HepG2 (cell line): ENCODE data around the gene AXIN2. TPM values are rescaled to one million over a fixed set of nuclear protein-coding genes. Genes with fewer than 3 reads are reported as not detected.
A peak's percentile ranks its signal among the peaks of the same experiment; 100 is the strongest.

Experiments used
- ATAC-seq: fragments of 200-7000 bp; cut with Tn5 transposase; 3 replicates; pipeline ENCODE4 v1.9.1; 2020; ENCODE audit warnings: mild to moderate bottlenecking, moderate library complexity
- BruUV-seq: library from RNA; stranded (reverse); fragments of 400-500 nt; replicated peaks from 2 replicates; lab custom pipeline; 2021; lab: Mats Ljungman, UMichigan
- CTCF ChIA-PET: fragments of 300-600 bp; formaldehyde crosslinking; extraction: SDS; loops from one replicate; lab custom pipeline; 2021; ENCODE audit warnings: low total read pairs, inconsistent platforms, low intra/inter-chr PET ratio; lab: Yijun Ruan, JAX
- POLR2A ChIA-PET: fragments of 350-600 bp; sonication (Branson Sonifier 250); formaldehyde crosslinking; loops from one replicate; lab custom pipeline; 2020; ENCODE audit warnings: antibody characterized with exemption, inconsistent platforms; lab: Yijun Ruan, JAX
- DNase-seq: peaks from one replicate; pipeline ENCODE4 v3.0.0-alpha.2; 2015; ENCODE audit warnings: low spot score
- FAIRE-seq: peaks from 3 replicates; lab custom pipeline; 2011; peaks lifted over from hg19 to GRCh38; lab: Jason Lieb, UNC
- H2AFZ ChIP-seq: one replicate; pipeline ENCODE4 v1.6.1; 2011; ENCODE audit warnings: low read length, inconsistent platforms
- H3K27ac ChIP-seq: fragments of 300-600 bp; 3 replicates; pipeline ENCODE4 v1.8.0; 2011; ENCODE audit warnings: mixed run types, mild to moderate bottlenecking, mixed read lengths, low read length, inconsistent platforms; ENCODE audit not compliant: insufficient read depth; ENCODE audit errors: extremely low read length
- H3K27me3 ChIP-seq, 2 experiments: fragments of 200-600 bp in 1 of 2; 2 replicates in 1 of 2; 3 replicates in 1 of 2; pipeline versions ENCODE4 v1.6.0 to v1.8.0; 2011; ENCODE audit warnings: low read length in 2 of 2, mild to moderate bottlenecking in 2 of 2, moderate library complexity in 2 of 2, inconsistent platforms in 1 of 2; ENCODE audit not compliant: insufficient read depth in 2 of 2, control insufficient read depth in 1 of 2
- H3K36me3 ChIP-seq, 2 experiments: fragments of 200-600 bp in 1 of 2; replicated peaks in 1 of 2; 2 replicates in 1 of 2; 3 replicates in 1 of 2; pipeline versions ENCODE4 v1.5.1 to v1.8.0; 2011; ENCODE audit warnings: low read length in 2 of 2, inconsistent platforms in 1 of 2; ENCODE audit not compliant: insufficient read depth in 2 of 2, control insufficient read depth in 1 of 2
- H3K4me1 ChIP-seq: 2 replicates; pipeline ENCODE4 v1.5.1; 2012; ENCODE audit warnings: low read length, inconsistent platforms; ENCODE audit not compliant: insufficient read depth
- H3K4me2 ChIP-seq: 2 replicates; pipeline ENCODE4 v1.6.0; 2011; ENCODE audit warnings: low read depth, low read length, inconsistent platforms
- H3K4me3 ChIP-seq, 3 experiments: fragments of 200-600 bp in 1 of 3; sonication (generic), shearing (Covaris generic) in 1 of 3; replicated peaks in 1 of 3; 2 replicates each; pipeline ENCODE4 v1.5.1; 2011 to 2016; ENCODE audit warnings: low read length in 3 of 3, inconsistent platforms in 2 of 3, low read depth in 2 of 3, mild to moderate bottlenecking in 2 of 3, control low read depth in 1 of 3, mixed read lengths in 1 of 3; ENCODE audit not compliant: insufficient read depth in 1 of 3
- H3K79me2 ChIP-seq: one replicate; pipeline ENCODE4 v1.6.1; 2011; ENCODE audit warnings: low read length, inconsistent platforms; ENCODE audit not compliant: insufficient read depth
- H3K9ac ChIP-seq: 2 replicates; pipeline ENCODE4 v1.6.0; 2011; ENCODE audit warnings: mild to moderate bottlenecking, low read depth, low read length, inconsistent platforms; ENCODE audit not compliant: insufficient read depth
- H3K9me3 ChIP-seq: 2 replicates; pipeline ENCODE4 v1.5.1; 2012; ENCODE audit warnings: mild to moderate bottlenecking, low read length
- H4K20me1 ChIP-seq: 2 replicates; pipeline ENCODE4 v1.6.0; 2011; ENCODE audit warnings: inconsistent platforms, mild to moderate bottlenecking, low read length, moderate library complexity; ENCODE audit not compliant: insufficient read depth
- MXI1 ChIP-seq: IDR thresholded peaks from 3 replicates; pipeline ENCODE4 v1.6.1; 2012; ENCODE audit warnings: low read depth, low read length, inconsistent platforms, borderline replicate concordance
- NCOA2 ChIP-seq: sonication (generic); formaldehyde crosslinking; IDR thresholded peaks from 2 replicates; pipeline ENCODE4 v1.8.0; 2022; ENCODE audit warnings: inconsistent platforms
- NFRKB ChIP-seq: fragments of 450-650 bp; IDR thresholded peaks from 2 replicates; pipeline ENCODE4 v1.6.1; 2017
- RBFOX2 ChIP-seq: fragments of 200-400 bp; formaldehyde crosslinking; IDR thresholded peaks from 2 replicates; pipeline ENCODE4 v1.6.1; 2017; ENCODE audit warnings: low read depth, mild to moderate bottlenecking, low read length
- TEAD3 ChIP-seq: optimal IDR thresholded peaks from 2 replicates; pipeline ENCODE3; 2016; ENCODE audit warnings: borderline replicate concordance
- ZNF3 ChIP-seq: IDR thresholded peaks from 2 replicates; pipeline ENCODE4 v1.7.0; 2017; ENCODE audit warnings: inconsistent platforms
- WGBS: methylation state at CpG from one replicate; pipeline ENCODE4 v1.1.6; 2017; ENCODE audit warnings: low lambda C conversion rate; 5-methylcytosine and 5-hydroxymethylcytosine counted together
- in situ Hi-C: cut with HindIII; loops from 2 replicates; pipeline ENCODE4 v1.10.0; 2017; ENCODE audit warnings: low pct_unique_long_range_greater_than_20kb; ENCODE audit not compliant: extremely low pct_ligation_motif_present
- intact Hi-C: fragments of 100-400 bp; cut with micrococcal nuclease; formaldehyde crosslinking; loops from one replicate; pipeline ENCODE4 v1.10.0; 2022; ENCODE audit not compliant: unreplicated experiment
- polyA plus RNA-seq, 8 experiments: library from polyadenylated mRNA; depleted of rRNA in 3 of 8; stranded (reverse) in 7 of 8; unstranded in 1 of 8; fragments of >200 nt; fragmentation: Illumina TruSeq in 4 of 8; extraction: Trizol in 4 of 8; gene quantifications; 2 replicates each; pipeline versions ENCODE4 v1.2.1 to v1.2.3, GENCODE V29; 2011 to 2016; ENCODE audit warnings: low read depth in 4 of 8, missing spikeins in 1 of 8, mixed read lengths in 1 of 8; ENCODE audit not compliant: insufficient read depth in 1 of 8
- total RNA-seq, 5 experiments: library from RNA; depleted of rRNA; stranded (reverse); fragments of >200 nt; fragmentation: Illumina TruSeq; extraction: Trizol; gene quantifications; 2 replicates each; pipeline ENCODE4 v1.2.3, GENCODE V29; 2016; ENCODE audit warnings: low read depth in 1 of 5
- TF ChIP-seq, protein P1 (sequence below): IDR thresholded peaks from 2 replicates; pipeline ENCODE4 v1.6.1; 2016; ENCODE audit warnings: low read depth, missing genetic modification reagents, missing compliant biosample characterization
- TF ChIP-seq, protein P2 (sequence below): sonication (generic); formaldehyde crosslinking; conservative IDR thresholded peaks from 2 replicates; pipeline ENCODE4 v1.4.0; 2020; ENCODE audit warnings: missing genetic modification reagents
- TF ChIP-seq, protein P3 (sequence below), 2 experiments: sonication (generic) in 1 of 2; formaldehyde crosslinking in 1 of 2; IDR thresholded peaks; 2 replicates each; pipeline versions ENCODE4 v1.5.1 to v1.6.1; 2011 to 2020; ENCODE audit warnings: borderline replicate concordance in 1 of 2, low read depth in 1 of 2, low read length in 1 of 2, mild to moderate bottlenecking in 1 of 2, missing genetic modification reagents in 1 of 2, moderate library complexity in 1 of 2
- TF ChIP-seq, protein P4 (sequence below): sonication (generic); formaldehyde crosslinking; IDR thresholded peaks from 2 replicates; pipeline ENCODE4 v1.8.1; 2023; ENCODE audit warnings: mild to moderate bottlenecking, moderate library complexity, missing genetic modification reagents

AXIN2 gene
- total and polyA plus RNA-seq, 2 of the 13 experiments (the other 11 are each of a cell fraction or from before 2014, with no cell fraction given): 58.6 to 63.4 TPM

DNA sequence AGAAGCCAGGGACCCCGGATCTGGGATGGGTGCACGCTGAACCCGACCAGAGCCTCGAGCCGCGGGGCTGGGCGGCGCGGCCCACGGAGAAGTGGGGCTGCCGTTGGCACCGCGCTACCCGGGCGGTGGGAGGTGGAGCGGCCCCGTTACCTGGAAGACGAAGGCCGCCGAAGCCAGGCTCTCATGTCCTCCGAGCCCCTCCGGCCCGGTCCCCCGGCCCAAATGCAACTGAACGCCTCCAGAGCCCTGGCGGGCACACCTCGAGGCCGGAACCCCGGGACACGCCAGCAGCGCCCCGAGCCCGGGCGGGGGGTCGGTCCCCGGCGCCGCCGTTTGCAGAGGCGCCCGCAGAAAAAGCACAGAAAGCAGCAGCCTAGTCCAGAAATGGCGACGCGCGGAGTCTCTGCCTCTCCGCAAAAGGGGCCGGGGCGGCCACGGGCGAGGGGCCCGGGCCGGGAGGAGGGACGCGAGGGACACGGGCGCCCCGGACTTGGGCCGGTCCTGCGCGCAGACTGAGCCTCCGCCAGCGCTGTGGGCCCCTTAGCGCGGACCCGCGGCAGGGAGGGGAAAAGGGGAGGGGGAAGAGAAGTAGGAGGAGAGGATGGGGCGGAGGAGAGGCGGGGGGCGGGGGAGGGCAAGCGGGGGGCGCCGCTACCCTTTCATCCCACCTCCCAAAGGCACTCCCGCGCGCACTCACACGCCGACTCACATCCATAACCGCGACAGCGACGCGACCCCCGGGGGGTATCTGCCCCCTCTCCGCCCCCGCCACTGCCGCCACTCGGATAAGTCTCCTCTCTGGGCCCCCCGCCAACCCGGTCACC, 1.4 kb downstream of the AXIN2 start:
- in situ Hi-C loops (loop anchor here (5.0 kb wide), 3 partner anchors 67 to 427 kb away; no protein-coding TSS in a partner anchor), intact Hi-C loops (loop anchor here (2.0 to 10.0 kb wide), 5 partner anchors 67 to 395 kb away; no protein-coding TSS in a partner anchor)
- H2AFZ ChIP-seq: no peak overlapping the region
- no peaks in the 10 kb centered on the region for H3K9me3 ChIP-seq
- no peaks in the 10 kb centered on the region for H3K79me2 ChIP-seq
- H3K4me3 ChIP-seq: no peak overlapping the region; a peak in 1 of 6 replicates
- ChIA-PET CTCF (no interaction called here), POLR2A (interaction anchor here (1.2 to 2.5 kb wide), 4 partner anchors 8 to 111 kb away, joined by 3 to 7 read pairs (median 4); no protein-coding TSS in a partner anchor)
- ATAC-seq (peak; percentile 12), FAIRE-seq (no peak), DNase-seq (peak; percentile 81)
- no peaks in the 10 kb centered on the region; the same call in none of the 2 replicates for H4K20me1 ChIP-seq
- no TSS peak for BruUV-seq
- WGBS: under 1% methylated on average over 70 of the region's 89 CpGs
- H3K27me3 ChIP-seq: no peaks in the 10 kb centered on the region; a peak in 1 of 5 replicates
- H3K9ac ChIP-seq: no peak overlapping the region
- H3K4me2 ChIP-seq: peak overlapping the region; percentile 47; the same call in 1 of the 2 replicates
- peak overlapping the region; percentile 96 for H3K27ac ChIP-seq
- peaks cover 34% of the 10 kb centered on the region for H3K4me1 ChIP-seq
- peaks cover 11 to 12% of the 10 kb centered on the region in 2 experiments for H3K36me3 ChIP-seq
- TF ChIP-seq TEAD3 (CRISPR knock-in tag) (no peak), MXI1 (0 out of 3 replicates have a peak, but pooled peaks have one; percentile 6), RBFOX2 (peak; percentile 99), NCOA2 (CRISPR knock-in tag) (0 out of 2 replicates have a peak, but pooled peaks have one; percentile 40), ZNF3 (CRISPR knock-in tag) (no peak), NFRKB (no peak)
- TF ChIP-seq, protein P1, sequence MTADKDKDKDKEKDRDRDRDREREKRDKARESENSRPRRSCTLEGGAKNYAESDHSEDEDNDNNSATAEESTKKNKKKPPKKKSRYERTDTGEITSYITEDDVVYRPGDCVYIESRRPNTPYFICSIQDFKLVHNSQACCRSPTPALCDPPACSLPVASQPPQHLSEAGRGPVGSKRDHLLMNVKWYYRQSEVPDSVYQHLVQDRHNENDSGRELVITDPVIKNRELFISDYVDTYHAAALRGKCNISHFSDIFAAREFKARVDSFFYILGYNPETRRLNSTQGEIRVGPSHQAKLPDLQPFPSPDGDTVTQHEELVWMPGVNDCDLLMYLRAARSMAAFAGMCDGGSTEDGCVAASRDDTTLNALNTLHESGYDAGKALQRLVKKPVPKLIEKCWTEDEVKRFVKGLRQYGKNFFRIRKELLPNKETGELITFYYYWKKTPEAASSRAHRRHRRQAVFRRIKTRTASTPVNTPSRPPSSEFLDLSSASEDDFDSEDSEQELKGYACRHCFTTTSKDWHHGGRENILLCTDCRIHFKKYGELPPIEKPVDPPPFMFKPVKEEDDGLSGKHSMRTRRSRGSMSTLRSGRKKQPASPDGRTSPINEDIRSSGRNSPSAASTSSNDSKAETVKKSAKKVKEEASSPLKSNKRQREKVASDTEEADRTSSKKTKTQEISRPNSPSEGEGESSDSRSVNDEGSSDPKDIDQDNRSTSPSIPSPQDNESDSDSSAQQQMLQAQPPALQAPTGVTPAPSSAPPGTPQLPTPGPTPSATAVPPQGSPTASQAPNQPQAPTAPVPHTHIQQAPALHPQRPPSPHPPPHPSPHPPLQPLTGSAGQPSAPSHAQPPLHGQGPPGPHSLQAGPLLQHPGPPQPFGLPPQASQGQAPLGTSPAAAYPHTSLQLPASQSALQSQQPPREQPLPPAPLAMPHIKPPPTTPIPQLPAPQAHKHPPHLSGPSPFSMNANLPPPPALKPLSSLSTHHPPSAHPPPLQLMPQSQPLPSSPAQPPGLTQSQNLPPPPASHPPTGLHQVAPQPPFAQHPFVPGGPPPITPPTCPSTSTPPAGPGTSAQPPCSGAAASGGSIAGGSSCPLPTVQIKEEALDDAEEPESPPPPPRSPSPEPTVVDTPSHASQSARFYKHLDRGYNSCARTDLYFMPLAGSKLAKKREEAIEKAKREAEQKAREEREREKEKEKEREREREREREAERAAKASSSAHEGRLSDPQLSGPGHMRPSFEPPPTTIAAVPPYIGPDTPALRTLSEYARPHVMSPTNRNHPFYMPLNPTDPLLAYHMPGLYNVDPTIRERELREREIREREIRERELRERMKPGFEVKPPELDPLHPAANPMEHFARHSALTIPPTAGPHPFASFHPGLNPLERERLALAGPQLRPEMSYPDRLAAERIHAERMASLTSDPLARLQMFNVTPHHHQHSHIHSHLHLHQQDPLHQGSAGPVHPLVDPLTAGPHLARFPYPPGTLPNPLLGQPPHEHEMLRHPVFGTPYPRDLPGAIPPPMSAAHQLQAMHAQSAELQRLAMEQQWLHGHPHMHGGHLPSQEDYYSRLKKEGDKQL (CRISPR knock-in tag): 0 out of 2 replicates have a peak, but pooled peaks have one; percentile 9
- TF ChIP-seq, protein P2, sequence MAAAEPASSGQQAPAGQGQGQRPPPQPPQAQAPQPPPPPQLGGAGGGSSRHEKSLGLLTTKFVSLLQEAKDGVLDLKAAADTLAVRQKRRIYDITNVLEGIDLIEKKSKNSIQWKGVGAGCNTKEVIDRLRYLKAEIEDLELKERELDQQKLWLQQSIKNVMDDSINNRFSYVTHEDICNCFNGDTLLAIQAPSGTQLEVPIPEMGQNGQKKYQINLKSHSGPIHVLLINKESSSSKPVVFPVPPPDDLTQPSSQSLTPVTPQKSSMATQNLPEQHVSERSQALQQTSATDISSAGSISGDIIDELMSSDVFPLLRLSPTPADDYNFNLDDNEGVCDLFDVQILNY (CRISPR knock-in tag): no peak; the same call in none of the 2 replicates
- TF ChIP-seq, protein P3, sequence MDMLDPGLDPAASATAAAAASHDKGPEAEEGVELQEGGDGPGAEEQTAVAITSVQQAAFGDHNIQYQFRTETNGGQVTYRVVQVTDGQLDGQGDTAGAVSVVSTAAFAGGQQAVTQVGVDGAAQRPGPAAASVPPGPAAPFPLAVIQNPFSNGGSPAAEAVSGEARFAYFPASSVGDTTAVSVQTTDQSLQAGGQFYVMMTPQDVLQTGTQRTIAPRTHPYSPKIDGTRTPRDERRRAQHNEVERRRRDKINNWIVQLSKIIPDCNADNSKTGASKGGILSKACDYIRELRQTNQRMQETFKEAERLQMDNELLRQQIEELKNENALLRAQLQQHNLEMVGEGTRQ (IDR thresholded peaks at IDR 0.05; ENCODE audit: low read depth, low read length): no peak
- TF ChIP-seq, protein P3 (CRISPR knock-in tag; IDR thresholded peaks at IDR 0.05; ENCODE audit: borderline replicate concordance): no peak
- TF ChIP-seq, protein P4, sequence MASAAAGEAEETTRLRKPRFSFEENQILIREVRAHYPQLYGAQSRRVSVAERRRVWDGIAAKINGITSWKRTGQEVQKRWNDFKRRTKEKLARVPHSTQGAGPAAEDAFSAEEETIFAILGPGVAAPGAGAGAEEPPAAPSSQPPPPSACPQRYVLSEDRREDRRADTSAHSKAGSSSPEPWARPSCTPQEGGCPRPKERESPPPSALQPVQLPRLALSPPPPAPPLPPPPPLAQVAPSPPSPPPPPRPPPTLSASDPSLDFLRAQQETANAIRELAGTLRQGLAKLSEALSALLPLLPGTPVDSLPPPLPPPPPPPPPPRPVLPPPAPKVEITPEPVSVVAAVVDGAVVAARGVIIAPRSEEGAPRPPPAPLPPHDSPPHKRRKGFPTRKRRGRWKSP (CRISPR knock-in tag): peak; percentile 89
